Mammary epithelial cell (primary cell): ENCODE measurements around the gene PPP1R10.

Experiments used
- EZH2 ChIP-seq: IDR thresholded peaks from 2 replicates; pipeline ENCODE4 v1.6.1; 2012; ENCODE audit warnings: low read length, inconsistent platforms, borderline replicate concordance
- TF ChIP-seq, protein P1 (sequence below), 2 donors: IDR thresholded peaks in 1 of 2; conservative IDR thresholded peaks in 1 of 2; 2 replicates each; pipeline ENCODE4 v1.5.1; 2011 to 2012; ENCODE audit warnings: inconsistent platforms in 2 of 2, low read length in 2 of 2, mild to moderate bottlenecking in 2 of 2, control low read depth in 1 of 2, low read depth in 1 of 2; ENCODE audit not compliant: insufficient read depth in 1 of 2; ENCODE audit errors: extremely low read depth in 1 of 2

- TF ChIP-seq, protein P1, sequence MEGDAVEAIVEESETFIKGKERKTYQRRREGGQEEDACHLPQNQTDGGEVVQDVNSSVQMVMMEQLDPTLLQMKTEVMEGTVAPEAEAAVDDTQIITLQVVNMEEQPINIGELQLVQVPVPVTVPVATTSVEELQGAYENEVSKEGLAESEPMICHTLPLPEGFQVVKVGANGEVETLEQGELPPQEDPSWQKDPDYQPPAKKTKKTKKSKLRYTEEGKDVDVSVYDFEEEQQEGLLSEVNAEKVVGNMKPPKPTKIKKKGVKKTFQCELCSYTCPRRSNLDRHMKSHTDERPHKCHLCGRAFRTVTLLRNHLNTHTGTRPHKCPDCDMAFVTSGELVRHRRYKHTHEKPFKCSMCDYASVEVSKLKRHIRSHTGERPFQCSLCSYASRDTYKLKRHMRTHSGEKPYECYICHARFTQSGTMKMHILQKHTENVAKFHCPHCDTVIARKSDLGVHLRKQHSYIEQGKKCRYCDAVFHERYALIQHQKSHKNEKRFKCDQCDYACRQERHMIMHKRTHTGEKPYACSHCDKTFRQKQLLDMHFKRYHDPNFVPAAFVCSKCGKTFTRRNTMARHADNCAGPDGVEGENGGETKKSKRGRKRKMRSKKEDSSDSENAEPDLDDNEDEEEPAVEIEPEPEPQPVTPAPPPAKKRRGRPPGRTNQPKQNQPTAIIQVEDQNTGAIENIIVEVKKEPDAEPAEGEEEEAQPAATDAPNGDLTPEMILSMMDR (conservative IDR thresholded peaks at IDR 0.05 in 1 of 2, IDR thresholded peaks at IDR 0.05 in 1 of 2; ENCODE audit: extremely low read depth in 1 of 2, insufficient read depth in 1 of 2, low read depth in 1 of 2, low read length in 2 of 2): no peak
- no peak for TF ChIP-seq EZH2
These were observed 2.8 kb downstream of the PPP1R10 start for GRCh38 chr6:30614044-30614842.
